Stimulated activated CD8-positive, alpha-beta memory T cell treated with anti-CD3 and anti-CD28 coated beads, Interleukin-4, amount 100 ng/mL, for 24 hours (primary cell): Measurements from ENCODE around the gene NTN3.
"Not testable (repeated sequence)": the region's sequence is repeated elsewhere in the genome, so short reads cannot be mapped to it uniquely, and the experiment has no call there.

Experiments
- DNase-seq: peaks from one replicate; pipeline ENCODE4 v3.0.0-alpha.2; 2020; ENCODE audit warnings: low read depth

Gene NTN3

DNA sequence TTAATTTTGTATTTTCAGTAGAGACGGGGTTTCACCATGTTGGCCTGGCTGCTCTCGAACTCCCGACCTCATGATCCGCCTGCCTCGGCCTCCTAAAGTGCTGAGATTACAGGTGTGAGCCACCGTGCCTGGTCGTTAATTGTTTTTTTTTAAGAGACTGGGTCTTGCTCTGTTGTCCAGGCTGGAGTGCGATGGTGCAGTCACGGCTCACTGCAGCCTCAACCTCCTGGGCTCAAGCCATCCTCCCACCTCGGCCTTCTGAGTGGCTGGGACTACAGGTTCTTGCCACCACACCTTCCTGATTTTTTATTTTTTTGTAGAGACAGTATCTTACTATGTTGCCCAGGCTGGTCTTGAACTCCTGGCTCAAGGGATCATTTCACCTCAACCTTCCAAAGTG is 8.9 kb downstream of the NTN3 start:
- not testable (repeated sequence) for DNase-seq

DNA sequence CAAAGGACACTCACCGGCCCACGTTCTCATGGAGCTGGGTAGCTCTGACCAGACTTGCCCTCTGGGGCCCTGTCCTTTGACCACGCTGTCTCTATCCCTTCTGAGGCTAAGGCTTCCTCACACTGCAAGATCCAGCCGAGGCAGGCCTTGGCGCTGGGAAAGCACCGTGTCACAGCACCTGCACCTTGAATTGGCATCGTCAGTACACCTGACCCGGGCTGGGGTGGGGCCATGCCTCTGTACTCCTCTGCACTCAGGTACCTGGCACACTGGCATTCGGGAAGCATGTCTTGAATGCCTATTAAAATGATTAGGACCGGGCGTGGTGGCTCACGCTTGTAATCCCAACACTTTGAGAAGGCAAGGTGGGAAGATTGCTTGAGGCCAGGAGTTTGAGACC is 9.9 kb downstream of the NTN3 start:
- DNase-seq = no peak

DNA sequence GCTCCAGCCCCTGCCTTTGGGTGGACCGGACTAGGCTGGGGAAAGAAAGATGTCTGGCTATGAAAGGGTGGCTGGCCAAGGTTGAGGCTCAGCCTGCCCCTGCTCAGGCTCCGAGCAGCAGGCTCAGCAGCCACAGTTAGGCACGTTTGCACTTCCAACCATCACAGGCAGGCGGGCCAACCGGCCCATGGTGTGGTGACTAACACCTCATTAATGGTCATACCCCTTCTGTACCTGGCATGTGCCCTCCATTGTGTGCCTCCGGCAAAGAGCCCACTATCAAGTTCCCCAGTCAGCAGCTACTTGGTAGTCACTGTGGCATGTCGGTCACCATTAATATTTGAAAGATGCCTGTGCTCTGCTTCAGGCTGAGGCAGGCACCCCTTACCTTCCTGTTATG is 10.6 kb downstream of the NTN3 start:
- no peak for DNase-seq

DNA sequence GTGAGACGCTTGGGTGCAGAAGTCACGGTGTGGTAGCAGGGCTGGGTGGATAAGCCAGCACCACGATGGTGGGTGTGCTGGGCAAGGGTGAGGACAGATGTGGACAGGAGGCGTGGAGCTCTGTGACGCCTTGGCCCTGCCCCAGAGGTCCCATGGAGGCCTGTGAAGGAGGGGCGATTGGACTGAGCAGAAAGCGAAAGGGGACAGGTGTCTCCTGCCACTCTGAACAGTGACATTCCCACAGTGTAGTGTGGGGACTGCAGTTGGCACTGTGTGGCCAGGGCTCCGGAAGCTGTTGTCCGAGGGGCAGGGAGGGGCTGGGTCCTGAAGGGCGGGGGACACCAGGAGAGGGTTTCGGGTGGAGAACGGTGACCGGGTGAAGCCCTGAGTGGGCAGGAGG is 11.2 kb downstream of the NTN3 start:
- no peak for DNase-seq

DNA sequence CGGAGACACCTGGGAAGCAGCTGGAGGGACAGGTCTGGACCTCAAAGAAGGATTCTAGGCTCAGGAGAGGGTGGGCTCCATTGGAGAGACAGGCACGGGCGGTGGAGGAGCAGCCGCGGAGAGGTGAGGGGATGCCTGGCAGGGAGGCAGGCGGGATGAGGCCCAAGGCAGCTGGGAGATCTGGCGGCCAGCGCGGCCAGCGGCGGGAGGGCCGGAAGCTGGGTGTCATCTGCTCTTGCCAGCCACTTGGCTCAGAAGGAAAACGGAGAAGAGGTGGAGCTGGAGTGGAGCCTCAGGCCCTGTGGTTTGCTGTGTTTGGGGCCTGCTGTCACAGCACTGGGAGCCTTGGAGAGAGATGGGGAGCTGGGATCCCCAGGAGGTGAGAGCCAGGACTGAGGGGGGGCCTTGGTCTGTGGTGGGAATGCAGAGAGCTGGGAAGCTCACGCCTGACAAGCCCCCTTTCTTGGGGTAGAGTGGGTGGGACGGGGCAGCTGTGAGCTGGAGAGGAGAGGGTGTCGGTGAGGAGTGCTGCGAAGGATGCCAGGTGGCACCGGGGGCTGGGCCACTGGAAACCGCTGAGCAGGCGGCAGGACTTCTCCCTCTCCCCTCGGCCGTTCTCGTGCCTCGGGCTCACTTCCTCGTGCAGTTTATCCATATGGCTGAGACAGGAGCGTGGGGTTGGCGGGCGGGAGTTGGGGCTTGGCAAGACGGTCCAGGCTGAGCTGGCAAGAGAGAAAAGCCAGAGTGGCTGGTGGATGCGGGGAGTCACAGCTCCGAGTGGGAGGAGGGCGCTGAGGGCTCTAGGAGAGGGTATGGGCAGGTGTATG is 11.8 kb downstream of the NTN3 start:
- DNase-seq = no peak

DNA sequence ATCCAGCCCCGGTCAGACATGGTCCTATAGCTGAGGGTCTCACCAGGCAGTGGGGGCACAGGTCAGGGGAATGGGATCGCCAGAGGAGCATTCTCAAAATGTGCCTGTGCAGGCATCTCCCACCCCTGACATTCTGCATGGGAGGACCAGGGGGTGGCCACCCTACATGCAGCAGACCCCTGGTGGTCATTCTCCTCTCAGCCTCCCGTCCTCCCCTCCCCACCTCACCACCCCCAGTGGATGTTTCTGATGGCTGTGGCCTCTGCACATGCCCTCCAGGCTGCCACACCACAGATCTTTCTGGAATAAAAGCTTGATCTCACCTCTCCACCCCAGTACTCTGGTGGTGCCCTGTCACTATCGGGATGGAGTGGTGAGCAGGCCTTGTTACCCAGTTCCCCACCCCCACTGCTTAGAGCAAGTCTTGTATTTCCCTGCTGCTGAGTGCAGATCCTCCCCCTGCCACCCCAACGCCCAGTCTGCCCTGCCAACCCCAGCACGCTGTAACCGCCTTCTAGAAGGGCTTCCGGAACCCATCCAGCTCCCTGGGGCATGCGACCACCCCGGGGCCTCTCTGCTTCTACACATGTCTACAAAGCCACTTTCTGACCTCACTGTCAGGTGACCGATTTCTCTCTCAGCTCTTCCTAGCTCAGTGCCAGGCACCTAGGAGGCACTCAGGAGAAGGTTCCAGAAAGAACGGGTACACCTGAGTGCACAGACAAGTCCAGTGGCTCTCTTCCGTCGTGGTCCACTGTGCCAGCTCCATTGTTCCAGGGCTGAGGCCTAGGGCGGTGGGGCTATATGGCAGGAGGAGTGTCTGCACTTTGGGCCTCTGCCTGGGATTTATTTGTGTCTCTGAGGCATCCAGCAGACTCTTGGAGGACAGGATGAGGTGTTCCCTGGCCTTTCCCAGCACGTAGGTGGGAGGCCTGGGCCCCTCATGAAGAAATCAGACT is 13.1 kb downstream of the NTN3 start:
- DNase-seq = no peak

DNA sequence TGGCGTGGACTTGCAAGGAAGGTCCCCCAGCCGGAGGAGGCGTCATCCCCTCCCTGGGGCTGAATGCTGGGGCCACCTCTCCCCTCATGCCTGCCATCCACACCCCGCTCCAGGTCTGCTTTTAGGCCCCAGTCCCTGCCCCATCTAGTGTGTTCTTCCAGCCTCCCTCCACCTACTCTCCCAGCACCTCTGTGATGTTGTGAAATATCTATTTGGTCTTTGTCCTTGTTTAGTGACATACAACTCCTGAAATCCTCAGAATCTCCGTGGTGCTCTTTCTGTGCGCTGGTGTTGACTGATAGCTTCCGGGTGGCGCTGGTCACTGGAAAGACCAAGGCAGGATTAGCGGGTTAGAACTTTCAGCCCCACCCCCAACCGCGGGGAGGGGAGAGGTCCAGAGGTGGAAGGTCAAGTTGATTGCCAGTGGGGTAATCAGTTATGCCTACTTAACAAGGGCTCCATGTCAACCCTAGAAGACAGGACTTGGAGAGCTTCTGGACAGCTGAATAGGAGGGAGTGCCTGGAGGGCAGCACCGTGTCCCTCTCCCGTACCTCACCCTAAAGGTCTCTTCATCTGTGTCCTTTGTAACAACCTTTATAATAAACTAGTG is 13.9 kb downstream of the NTN3 start:
- no peak for DNase-seq

DNA sequence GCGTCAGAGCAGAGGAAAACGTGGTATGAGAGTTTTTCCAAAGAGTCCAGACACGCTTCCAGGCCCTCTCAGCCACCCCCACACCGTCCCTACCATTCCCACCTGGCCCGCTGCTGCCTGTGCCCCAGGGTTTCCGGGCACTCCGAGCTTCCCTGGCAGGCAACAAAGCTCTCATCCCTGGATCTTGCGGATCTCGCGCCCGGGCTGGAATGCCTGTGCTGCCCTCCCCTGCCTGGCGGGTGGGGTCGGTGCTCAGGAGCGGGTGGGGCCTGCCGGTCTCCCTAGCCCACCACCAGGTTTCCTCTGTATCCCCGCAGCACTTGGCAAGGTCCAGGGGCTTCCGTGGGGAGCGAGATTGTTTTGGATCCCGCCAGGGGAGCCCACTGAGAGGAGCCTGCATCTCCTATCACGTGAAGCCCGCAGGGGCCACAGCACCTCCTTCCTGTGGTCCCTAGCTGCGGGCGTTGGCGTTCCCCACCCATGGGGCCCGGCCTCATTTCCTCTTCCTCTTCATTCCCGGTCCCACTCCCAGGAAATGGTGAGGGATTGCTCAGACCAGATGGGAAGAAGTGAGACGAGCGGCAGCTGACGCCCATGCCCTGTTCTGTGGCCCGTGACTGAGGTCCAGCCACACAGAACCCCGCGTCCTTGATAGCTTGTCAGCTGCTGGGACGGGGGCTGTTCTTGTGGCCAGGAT is 14.9 kb downstream of the NTN3 start:
- DNase-seq = no peak

DNA sequence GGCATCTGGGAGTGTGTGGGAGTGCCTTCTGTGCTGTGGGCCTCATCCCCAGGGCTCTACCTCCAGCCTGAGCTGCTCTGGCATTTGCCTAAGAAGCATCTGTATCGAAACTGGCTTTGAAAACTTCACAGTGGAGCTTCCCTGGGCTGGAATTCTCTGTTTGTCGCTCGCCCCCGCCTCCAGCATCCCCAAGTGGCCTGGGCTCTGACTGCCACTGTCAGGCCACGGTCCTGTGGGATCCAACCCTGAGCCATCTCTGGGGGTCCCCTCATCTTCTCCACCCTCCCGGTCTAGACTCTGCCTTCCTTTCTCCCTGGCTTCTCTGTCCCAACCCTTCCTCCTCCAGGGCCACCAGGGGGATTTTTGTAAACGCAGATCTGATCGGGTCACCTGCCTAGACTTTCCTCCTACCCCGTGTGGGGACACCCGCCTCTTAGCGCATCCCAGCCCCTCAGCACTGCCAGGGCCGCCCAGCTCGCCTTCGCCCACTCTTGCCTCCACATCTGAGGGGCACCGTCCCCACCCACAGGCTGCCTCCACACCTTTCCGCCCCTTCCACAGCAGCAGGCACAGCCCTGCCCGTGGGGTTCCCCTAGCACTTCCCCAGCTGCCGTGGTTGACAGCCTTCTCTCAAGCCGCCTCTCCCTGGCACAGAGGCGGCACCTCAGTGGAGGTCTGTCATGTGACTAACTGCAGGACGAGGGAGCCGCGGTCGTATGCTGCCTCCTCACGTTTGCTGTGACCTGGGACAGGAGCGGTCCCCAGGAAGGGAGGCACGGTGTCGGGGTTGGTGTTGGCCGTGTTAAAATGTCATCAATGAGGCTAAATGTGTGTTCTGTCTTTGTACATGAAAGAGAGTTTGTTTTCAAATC is 15.8 kb downstream of the NTN3 start:
- peak; percentile 59 for DNase-seq

DNA sequence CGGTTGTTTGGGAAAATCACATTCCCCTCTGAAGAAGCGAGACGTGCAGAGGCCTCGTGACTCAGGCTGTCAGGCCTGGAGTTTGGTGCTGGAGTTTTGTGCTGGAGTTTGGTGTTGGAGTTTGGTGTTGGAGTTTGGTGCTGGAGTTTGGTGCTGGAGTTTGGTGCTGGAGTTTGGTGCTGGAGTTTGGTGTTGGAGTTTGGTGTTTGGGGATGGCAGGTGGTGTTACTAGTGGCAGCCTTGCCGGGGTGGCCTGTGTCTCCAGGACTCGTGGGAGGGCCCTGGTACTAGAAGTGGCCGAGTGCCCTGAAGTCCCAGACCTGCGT is 16.4 kb downstream of the NTN3 start:
- DNase-seq = no peak

DNA sequence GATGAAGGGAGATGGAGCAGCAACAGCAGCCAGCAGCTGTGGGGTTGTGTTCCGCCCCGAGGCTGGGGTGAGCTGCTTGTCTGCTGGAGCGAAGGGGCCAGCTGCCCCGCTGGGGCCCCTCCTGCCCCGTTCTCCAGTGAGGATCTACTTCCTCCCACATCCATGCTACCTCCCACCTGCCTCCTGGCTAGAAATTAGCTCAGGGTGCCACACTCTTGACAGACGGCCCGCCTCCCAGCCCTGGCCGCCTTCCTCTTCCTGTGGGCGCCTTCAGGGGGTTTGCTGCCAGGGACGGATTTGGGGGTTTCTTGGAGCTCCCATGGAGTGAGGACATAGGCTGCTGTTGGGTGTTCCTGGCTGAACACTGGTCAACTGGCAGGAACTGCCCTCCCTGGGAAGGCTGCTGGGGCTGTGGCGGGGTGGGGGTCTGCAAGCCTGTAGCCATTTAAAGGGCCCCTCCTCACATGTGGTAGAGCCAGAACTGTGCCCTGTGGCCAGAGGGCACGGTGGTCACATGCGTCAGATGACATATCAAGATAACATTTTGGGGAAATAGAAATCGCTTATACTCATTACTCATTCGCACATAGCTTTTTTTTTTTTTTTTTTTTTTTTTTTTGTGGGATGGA is 16.9 kb downstream of the NTN3 start:
- DNase-seq = no peak

DNA sequence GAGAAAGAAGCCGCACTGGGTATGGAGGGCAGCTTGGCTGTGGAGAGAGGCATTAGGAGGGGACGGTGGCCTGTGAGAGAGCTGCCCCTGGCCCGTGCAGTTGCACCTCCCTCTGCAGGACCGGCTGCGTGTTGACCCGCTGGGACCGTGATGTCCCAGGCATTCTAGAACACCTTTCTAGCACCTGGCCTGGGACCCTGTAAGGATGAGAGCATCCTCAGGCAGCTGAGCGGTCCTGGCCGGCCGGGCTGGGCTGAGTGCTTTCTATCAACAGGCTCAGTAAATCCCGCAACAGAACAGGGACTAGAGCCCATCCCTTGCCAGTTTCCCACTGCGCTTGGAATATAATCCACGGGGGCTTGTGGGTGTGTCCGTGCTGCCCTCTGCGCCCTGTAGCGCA is 18.5 kb downstream of the NTN3 start:
- no peak for DNase-seq

DNA sequence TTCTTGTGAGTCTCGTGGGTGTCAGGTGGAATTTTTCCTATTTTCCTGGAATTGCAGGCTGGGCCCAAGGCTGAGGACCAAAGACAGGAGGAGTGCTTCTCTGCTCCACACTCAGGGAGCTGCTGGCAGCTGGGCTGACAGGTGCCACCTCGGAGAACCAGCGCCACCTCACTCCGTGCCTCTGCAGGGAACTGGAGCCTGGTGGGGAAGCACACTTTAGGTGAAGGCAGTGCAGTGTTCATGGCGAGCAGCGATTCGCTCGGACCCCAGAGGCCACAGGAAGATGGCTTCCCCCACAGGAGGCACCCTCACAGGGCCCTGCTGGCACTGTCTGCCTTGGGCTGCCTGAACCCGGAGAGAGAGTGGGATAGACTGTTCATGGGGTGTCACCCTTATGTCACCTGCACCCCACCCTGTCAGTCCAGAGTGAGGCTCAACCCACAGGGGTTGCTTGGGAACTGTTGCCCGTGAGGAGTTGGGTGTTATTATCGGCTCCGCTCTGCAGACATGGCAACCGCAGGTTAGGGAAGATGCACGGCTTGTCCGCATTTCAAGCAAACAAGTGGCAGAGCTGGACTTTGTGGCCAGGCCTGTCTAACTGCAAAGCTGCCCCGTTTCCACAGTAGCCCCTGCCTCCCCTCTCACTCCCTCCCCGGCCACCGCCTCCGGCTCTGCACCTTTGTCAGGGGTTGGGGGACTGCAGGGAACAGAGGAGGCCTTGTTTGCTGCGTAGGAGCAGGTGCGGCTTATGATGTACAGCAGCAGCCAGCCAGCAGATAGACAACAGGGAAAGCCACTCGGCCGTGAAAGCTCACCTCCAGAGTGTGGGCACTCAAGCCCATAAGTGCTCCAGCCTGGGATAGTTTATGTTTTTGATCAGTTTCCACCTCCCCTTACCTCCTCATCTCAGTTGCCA is 19.4 kb downstream of the NTN3 start:
- DNase-seq = no peak

DNA sequence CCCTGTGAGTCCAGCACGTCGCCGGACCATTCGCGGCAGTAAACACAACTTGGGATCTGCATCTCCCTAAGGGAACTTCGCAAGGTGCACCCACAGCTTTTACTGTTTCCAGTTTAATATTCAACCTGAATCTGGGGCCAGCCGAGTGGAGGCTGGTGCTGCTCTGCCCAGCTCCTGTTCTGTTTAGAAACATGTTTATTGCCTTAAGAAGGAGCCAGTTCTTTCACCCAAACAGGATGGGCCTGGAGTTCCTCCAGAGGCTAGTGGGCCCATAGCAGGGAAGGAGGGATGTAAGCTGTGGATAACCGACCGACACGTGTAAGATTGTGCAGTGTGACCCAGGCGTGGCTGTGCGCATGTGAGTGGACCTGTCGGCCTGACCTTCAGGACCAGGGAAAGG is 21.2 kb downstream of the NTN3 start:
- no peak for DNase-seq

DNA sequence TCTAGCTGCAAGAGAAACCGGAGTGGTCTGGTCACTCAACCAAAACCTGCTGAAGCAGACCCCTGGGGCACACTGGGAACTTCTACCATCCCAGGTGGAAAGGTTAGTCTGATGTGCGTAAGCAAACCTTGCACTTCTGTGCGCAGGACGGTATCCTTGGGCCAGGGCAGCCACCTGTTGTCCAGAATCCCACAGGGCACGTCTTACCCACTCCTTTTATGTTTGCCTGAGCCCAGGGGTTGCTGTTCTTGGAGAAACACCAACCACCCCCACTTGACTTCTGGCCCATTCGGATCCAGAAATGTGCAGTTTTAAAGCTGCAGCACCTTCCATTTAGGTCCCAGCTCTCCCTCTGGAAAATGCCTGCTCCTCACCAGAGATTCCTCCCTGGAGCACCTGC is 22.5 kb downstream of the NTN3 start:
- DNase-seq = no peak

DNA sequence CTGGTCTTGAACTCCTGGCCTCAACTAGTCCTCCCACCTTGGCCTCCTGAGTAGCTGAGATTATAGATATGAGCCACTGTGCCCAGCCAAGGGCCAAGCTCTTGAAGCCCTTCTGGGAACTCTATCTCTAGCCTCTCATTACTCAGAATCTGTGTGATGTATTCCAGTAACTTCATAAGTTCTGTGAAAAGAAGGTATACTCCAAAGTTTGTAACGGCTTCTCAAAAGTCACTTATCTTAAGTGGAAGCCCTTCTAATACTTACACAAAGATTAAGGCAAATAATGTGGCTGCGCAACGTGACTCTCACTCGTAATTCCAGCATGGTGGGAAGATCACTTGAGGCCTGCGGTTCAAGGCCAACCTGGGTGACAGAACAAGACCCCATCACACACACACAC is 23.5 kb downstream of the NTN3 start:
- DNase-seq = no peak

DNA sequence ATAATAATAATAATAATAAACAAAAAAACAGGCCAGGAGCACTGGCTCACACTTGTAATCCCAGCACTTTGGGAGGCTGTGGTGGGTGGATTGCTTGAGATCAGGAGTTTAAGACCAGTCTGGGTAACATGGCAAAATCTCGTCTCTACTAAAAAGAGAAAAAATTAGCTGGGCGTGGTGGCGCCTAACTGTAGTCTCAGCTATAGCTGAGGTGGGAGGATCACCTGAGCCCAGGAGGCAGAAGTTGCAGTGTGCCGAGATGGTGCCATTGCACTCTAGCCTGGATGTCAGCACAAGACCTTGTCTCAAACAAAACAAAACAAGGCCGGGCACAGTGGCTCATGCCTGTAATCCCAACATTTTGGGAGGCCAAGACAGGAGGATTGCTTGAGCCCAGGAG is 23.9 kb downstream of the NTN3 start:
- DNase-seq = no peak

DNA sequence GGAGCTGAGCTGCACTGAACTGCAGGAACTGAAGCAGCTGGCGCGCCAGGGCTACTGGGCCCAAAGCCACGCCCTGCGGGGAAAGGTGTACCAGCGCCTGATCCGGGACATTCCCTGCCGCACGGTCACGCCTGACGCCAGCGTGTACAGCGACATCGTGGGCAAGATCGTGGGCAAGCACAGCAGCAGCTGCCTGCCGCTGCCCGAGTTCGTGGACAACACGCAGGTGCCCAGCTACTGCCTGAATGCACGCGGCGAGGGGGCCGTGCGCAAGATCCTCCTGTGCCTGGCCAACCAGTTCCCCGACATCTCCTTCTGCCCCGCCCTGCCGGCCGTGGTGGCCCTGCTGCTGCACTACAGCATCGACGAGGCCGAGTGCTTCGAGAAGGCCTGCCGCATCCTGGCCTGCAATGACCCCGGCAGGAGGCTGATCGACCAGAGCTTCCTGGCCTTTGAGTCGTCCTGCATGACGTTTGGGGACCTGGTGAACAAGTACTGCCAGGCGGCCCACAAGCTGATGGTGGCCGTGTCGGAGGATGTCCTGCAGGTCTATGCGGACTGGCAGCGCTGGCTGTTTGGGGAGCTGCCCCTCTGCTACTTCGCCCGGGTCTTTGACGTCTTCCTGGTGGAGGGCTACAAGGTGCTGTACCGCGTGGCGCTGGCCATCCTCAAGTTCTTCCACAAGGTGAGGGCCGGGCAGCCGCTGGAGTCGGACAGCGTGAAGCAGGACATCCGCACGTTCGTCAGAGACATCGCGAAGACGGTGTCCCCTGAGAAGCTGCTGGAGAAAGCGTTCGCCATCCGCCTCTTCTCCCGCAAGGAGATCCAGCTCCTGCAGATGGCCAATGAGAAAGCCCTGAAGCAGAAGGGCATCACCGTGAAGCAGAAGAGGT is 25.4 kb downstream of the NTN3 start:
- DNase-seq = no peak
